Gastroesophageal sphincter (tissue), 3 donors: Measurements from ENCODE around the gene CSGALNACT2.

Source experiments
- CTCF ChIP-seq, 4 experiments: fragments of 200-600 bp in 2 of 4; fragments of 450-650 bp in 2 of 4; sonication (generic) in 1 of 4; IDR thresholded peaks; one replicate each; pipeline ENCODE4 v1.5.1; 2017 to 2019; ENCODE audit warnings: antibody characterized with exemption in 4 of 4, mild to moderate bottlenecking in 2 of 4, moderate library complexity in 2 of 4
- EP300 ChIP-seq: sonication (generic); formaldehyde crosslinking; IDR thresholded peaks from one replicate; pipeline ENCODE4 v1.6.1; 2017; ENCODE audit warnings: antibody characterized with exemption, mild to moderate bottlenecking
- POLR2A ChIP-seq, 2 donors: fragments of 450-650 bp; IDR thresholded peaks; one replicate each; pipeline ENCODE4 v1.6.1; 2017; ENCODE audit warnings: antibody characterized with exemption in 2 of 2, mild to moderate bottlenecking in 2 of 2, moderate library complexity in 1 of 2
- POLR2AphosphoS5 ChIP-seq: sonication (generic); formaldehyde crosslinking; IDR thresholded peaks from one replicate; pipeline ENCODE4 v1.6.1; 2017; ENCODE audit warnings: antibody characterized with exemption

GRCh38 chr10:43196131-43196980 is 58.1 kb downstream of the CSGALNACT2 start:
- TF ChIP-seq CTCF (IDR thresholded peaks at IDR 0.05) (no peak), POLR2A (IDR thresholded peaks at IDR 0.05) (no peak), EP300 (no peak), POLR2AphosphoS5 (no peak)
